HG02870 (cell line): ENCODE measurements around the gene FAM72B.
"Not testable (repeated sequence)": the region's sequence is repeated elsewhere in the genome, so short reads cannot be mapped to it uniquely, and the experiment has no call there.

Experiments used
- ATAC-seq: cut with Tn5 transposase; IDR thresholded peaks from one replicate; pipeline ENCODE4 v1.9.1; 2021; ENCODE audit warnings: mild to moderate bottlenecking, moderate library complexity; ENCODE audit not compliant: unreplicated experiment

Gene FAM72B

GRCh38 chr1:121200985-121201981 lies 17.1 kb upstream of the FAM72B start:
- not testable (repeated sequence) for ATAC-seq

GRCh38 chr1:121200232-121200631 lies 16.1 kb upstream of the FAM72B start:
- ATAC-seq, result not testable (repeated sequence)

- ATAC-seq, result not testable (repeated sequence)
Measured at GRCh38 chr1:121199763-121200162, 15.6 kb upstream of the FAM72B start.

- not testable (repeated sequence) for ATAC-seq
Measured at GRCh38 chr1:121197095-121197882, 13.1 kb upstream of the FAM72B start.

- not testable (repeated sequence) for ATAC-seq
Measured at GRCh38 chr1:121192512-121192911, 8.4 kb upstream of the FAM72B start.

GRCh38 chr1:121187914-121188313 lies 3.8 kb upstream of the FAM72B start:
- not testable (repeated sequence) for ATAC-seq

- not testable (repeated sequence) for ATAC-seq
Measured at GRCh38 chr1:121186191-121186590, 2.1 kb upstream of the FAM72B start.

GRCh38 chr1:121185140-121185708 lies 1.1 kb upstream of the FAM72B start:
- not testable (repeated sequence) for ATAC-seq

GRCh38 chr1:121183867-121184266 lies 273 bp downstream of the FAM72B start:
- not testable (repeated sequence) for ATAC-seq

GRCh38 chr1:121178197-121178596 lies 5.9 kb downstream of the FAM72B start:
- not testable (repeated sequence) for ATAC-seq

- not testable (repeated sequence) for ATAC-seq
Measured at GRCh38 chr1:121176649-121177048, 7.5 kb downstream of the FAM72B start.

- not testable (repeated sequence) for ATAC-seq
Measured at GRCh38 chr1:121168152-121168668, 15.9 kb downstream of the FAM72B start.

- ATAC-seq, result not testable (repeated sequence)
Measured at GRCh38 chr1:121167225-121167738, 16.9 kb downstream of the FAM72B start.

- ATAC-seq, result not testable (repeated sequence)
Measured at GRCh38 chr1:121165296-121165695, 18.8 kb downstream of the FAM72B start.

- not testable (repeated sequence) for ATAC-seq
Measured at GRCh38 chr1:121163850-121164757, 20.0 kb downstream of the FAM72B start.

- ATAC-seq, result not testable (repeated sequence)
Measured at GRCh38 chr1:121161199-121161901, 22.8 kb downstream of the FAM72B start.

- ATAC-seq, result not testable (repeated sequence)
Measured at GRCh38 chr1:121160118-121160517, 24.0 kb downstream of the FAM72B start.

- ATAC-seq, result not testable (repeated sequence)
Measured at GRCh38 chr1:121157609-121158008, 26.5 kb downstream of the FAM72B start.
